GM12878 (cell line): ENCODE measurements around the gene ZKSCAN1. TPM values are rescaled to one million over a fixed set of nuclear protein-coding genes. Genes with fewer than 3 reads are reported as not detected.

Source experiments
- ATAC-seq: fragments of 200-7000 bp; cut with Tn5 transposase; 3 replicates; pipeline ENCODE4 v1.9.1; 2020; ENCODE audit warnings: mild to moderate bottlenecking, moderate library complexity
- BruUV-seq: library from RNA; stranded (reverse); fragments of 400-500 nt; replicated peaks from 2 replicates; lab custom pipeline; 2021; lab: Mats Ljungman, UMichigan
- CTCF ChIA-PET: fragments of 300-600 bp; sonication (Branson Sonifier 250); formaldehyde crosslinking; extraction: SDS; loops from one replicate; lab custom pipeline; 2021; ENCODE audit warnings: inconsistent platforms; lab: Yijun Ruan, JAX
- POLR2A ChIA-PET: fragments of 350-600 bp; formaldehyde crosslinking; extraction: SDS; loops from one replicate; lab custom pipeline; 2021; ENCODE audit warnings: inconsistent platforms; lab: Charles Lee
- RAD21 ChIA-PET: fragments of 300-600 bp; sonication (Branson Sonifier 250); formaldehyde crosslinking; loops from one replicate; lab custom pipeline; 2023; ENCODE audit warnings: antibody characterized with exemption; ENCODE audit not compliant: unreplicated experiment; lab: Charles Lee
- SMC1A ChIA-PET: fragments of 300-600 bp; sonication (Branson Sonifier 250); formaldehyde crosslinking; loops from one replicate; lab custom pipeline; 2023; ENCODE audit not compliant: unreplicated experiment, uncharacterized antibody; lab: Charles Lee
- DNase-seq: peaks from one replicate; pipeline ENCODE4 v3.0.0-alpha.2; 2011; ENCODE audit warnings: low read depth, low spot score
- FAIRE-seq: peaks from 3 replicates; lab custom pipeline; 2011; peaks lifted over from hg19 to GRCh38; lab: Jason Lieb, UNC
- H2AFZ ChIP-seq: 2 replicates; pipeline ENCODE4 v1.6.0; 2011; ENCODE audit warnings: low read depth, low read length, control low read depth; ENCODE audit not compliant: control insufficient read depth
- H3K27ac ChIP-seq: 2 replicates; pipeline ENCODE4 v1.5.1; 2011; ENCODE audit warnings: control low read depth; ENCODE audit not compliant: control insufficient read depth, insufficient read depth
- H3K27me3 ChIP-seq, 2 experiments: replicated peaks in 1 of 2; 2 replicates each; pipeline versions ENCODE4 v1.6.0 to v1.6.1; 2011; ENCODE audit warnings: low read length in 1 of 2; ENCODE audit not compliant: control insufficient read depth in 2 of 2, insufficient read depth in 2 of 2
- H3K36me3 ChIP-seq, 2 experiments: 2 replicates each; pipeline ENCODE4 v1.5.1; 2011; ENCODE audit warnings: low read length in 1 of 2; ENCODE audit not compliant: control insufficient read depth in 2 of 2, insufficient read depth in 2 of 2
- H3K4me1 ChIP-seq: 2 replicates; pipeline ENCODE4 v1.6.1; 2011; ENCODE audit warnings: mild to moderate bottlenecking, low read length, moderate library complexity, mixed read lengths; ENCODE audit not compliant: control insufficient read depth, insufficient read depth
- H3K4me2 ChIP-seq: 2 replicates; pipeline ENCODE4 v1.6.0; 2011; ENCODE audit warnings: control low read depth; ENCODE audit not compliant: control insufficient read depth, insufficient read depth
- H3K4me3 ChIP-seq: fragments of 200-600 bp; sonication (generic); 2 replicates; pipeline ENCODE4 v1.5.1; 2016
- H3K79me2 ChIP-seq: 2 replicates; pipeline ENCODE4 v1.6.0; 2011; ENCODE audit warnings: low read length; ENCODE audit not compliant: control insufficient read depth, insufficient read depth
- H3K9ac ChIP-seq: 2 replicates; pipeline ENCODE4 v1.8.0; 2011; ENCODE audit warnings: low read length, control low read depth, mixed read lengths; ENCODE audit not compliant: control insufficient read depth, insufficient read depth
- H3K9me3 ChIP-seq: replicated peaks from 3 replicates; pipeline ENCODE4 v1.5.1; 2011; ENCODE audit warnings: mild to moderate bottlenecking, low read length; ENCODE audit not compliant: control insufficient read depth, insufficient read depth
- H4K20me1 ChIP-seq: 2 replicates; pipeline ENCODE4 v1.6.0; 2011; ENCODE audit not compliant: control insufficient read depth, insufficient read depth
- CHD2 ChIP-seq: IDR thresholded peaks from 2 replicates; pipeline ENCODE4 v1.6.1; 2011; ENCODE audit warnings: low read depth, low read length, improper control_type of control experiment, borderline replicate concordance
- ESRRA ChIP-seq: IDR thresholded peaks from 2 replicates; pipeline ENCODE4 v1.6.1; 2012; ENCODE audit warnings: mild to moderate bottlenecking, low read length, improper control_type of control experiment
- FOS ChIP-seq: IDR thresholded peaks from 3 replicates; pipeline ENCODE4 v1.6.1; 2011; ENCODE audit warnings: borderline replicate concordance; ENCODE audit not compliant: insufficient read length; ENCODE audit errors: extremely low read depth
- KDM1A ChIP-seq: fragments of 200-600 bp; sonication (generic); IDR thresholded peaks from 2 replicates; pipeline ENCODE4 v1.6.1; 2016; ENCODE audit warnings: borderline replicate concordance
- NRF1 ChIP-seq: conservative IDR thresholded peaks from 2 replicates; pipeline ENCODE4 v1.6.1; 2011; ENCODE audit warnings: mild to moderate bottlenecking, low read depth, low read length, improper control_type of control experiment
- PAX5 ChIP-seq: IDR thresholded peaks from 2 replicates; pipeline ENCODE4 v1.6.1; 2011; ENCODE audit warnings: low read depth, low read length, borderline replicate concordance
- RAD51 ChIP-seq: fragments of 450-650 bp; IDR thresholded peaks from 2 replicates; pipeline ENCODE4 v1.6.1; 2016; ENCODE audit warnings: moderate library complexity, mild to moderate bottlenecking, inconsistent platforms
- SMAD5 ChIP-seq: IDR thresholded peaks from 2 replicates; pipeline ENCODE4 v1.6.1; 2016; ENCODE audit warnings: antibody characterized with exemption, low read depth
- SRF ChIP-seq, 2 experiments: IDR thresholded peaks; 2 replicates each; pipeline ENCODE4 v1.6.1; 2011; ENCODE audit warnings: low read depth in 2 of 2, low read length in 2 of 2, mild to moderate bottlenecking in 1 of 2, moderate library complexity in 1 of 2
- TAF1 ChIP-seq: IDR thresholded peaks from 2 replicates; pipeline ENCODE4 v1.6.1; 2011; ENCODE audit warnings: mild to moderate bottlenecking, low read depth, low read length, borderline replicate concordance
- WGBS: methylation state at CpG from one replicate; pipeline ENCODE4 v1.1.6; 2016; ENCODE audit warnings: low lambda C conversion rate; ENCODE audit not compliant: insufficient replicate concordance, insufficient coverage; ENCODE audit errors: missing lambda C conversion rate; 5-methylcytosine and 5-hydroxymethylcytosine counted together
- in situ Hi-C: fragments of 300-500 bp; cut with MboI; formaldehyde crosslinking; loops from 9 replicates; pipeline ENCODE4 v1.14.3; 2018; ENCODE audit warnings: mixed read lengths
- intact Hi-C: fragments of 100-400 bp; cut with micrococcal nuclease; formaldehyde crosslinking; loops from one replicate; pipeline ENCODE4 v1.14.2; 2022; ENCODE audit not compliant: unreplicated experiment
- polyA plus RNA-seq, 11 experiments: library from polyadenylated mRNA; depleted of rRNA in 4 of 11; unstranded in 6 of 11; stranded (reverse) in 5 of 11; fragments of >200 nt; fragmentation: Nextera tagmentation in 4 of 11; fragmentation: Illumina TruSeq in 1 of 11; extraction: Ambion mirVana in 4 of 11; extraction: Trizol in 1 of 11; gene quantifications; 1 replicate in 1 of 11; 2 replicates in 10 of 11; pipeline versions ENCODE4 v1.2.1 to v1.2.3, GENCODE V29; 2011 to 2016; ENCODE audit warnings: inconsistent platforms in 2 of 11, missing spikeins in 2 of 11, low read depth in 1 of 11
- total RNA-seq, 4 experiments: library from RNA; depleted of rRNA in 3 of 4; stranded (reverse); fragments of >200 nt in 3 of 4; fragmentation: Illumina TruSeq in 1 of 4; extraction: Trizol in 1 of 4; gene quantifications; 2 replicates each; pipeline versions ENCODE4 v1.2.1 to v1.2.3, GENCODE V29; 2013 to 2021
- TF ChIP-seq, protein P1 (sequence below): fragments of 150-350 bp; IDR thresholded peaks from 2 replicates; pipeline ENCODE4 v1.6.1; 2016; ENCODE audit warnings: low read depth, low read length
- TF ChIP-seq, protein P2 (sequence below): fragments of 450-650 bp; conservative IDR thresholded peaks from 2 replicates; pipeline ENCODE4 v1.6.1; 2017; ENCODE audit warnings: mild to moderate bottlenecking, moderate library complexity
- TF ChIP-seq, protein P3 (sequence below): fragments of 450-650 bp; IDR thresholded peaks from 2 replicates; pipeline ENCODE4 v1.6.1; 2018; ENCODE audit warnings: borderline replicate concordance, mild to moderate bottlenecking; ENCODE audit not compliant: partially characterized antibody

The ZKSCAN1 gene
- total and polyA plus RNA-seq, 10 of the 15 experiments (the other 5 are each of a cell fraction or from before 2014, with no cell fraction given), result 3.2 to 34.4 (median 18.1) TPM

DNA sequence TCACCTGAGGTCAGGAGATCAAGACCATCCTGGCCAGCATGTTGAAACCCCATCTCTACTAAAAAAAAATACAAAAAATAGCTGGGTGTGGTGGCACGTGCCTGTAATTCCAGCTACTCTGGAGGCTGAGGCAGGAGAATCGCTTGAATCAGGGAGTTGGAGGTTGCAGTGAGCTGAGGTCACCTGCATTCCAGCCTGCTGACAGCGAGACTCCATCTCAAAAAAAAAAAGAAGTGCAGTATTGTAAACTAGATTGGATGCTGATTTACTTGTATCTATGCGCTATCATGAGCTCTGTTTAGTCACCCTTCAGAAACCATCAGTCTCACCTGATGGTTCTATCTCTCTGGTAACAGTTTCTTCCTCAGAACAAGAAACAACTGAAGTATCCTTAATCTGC lies 48.0 kb downstream of the ZKSCAN1 start:
- Histone ChIP-seq H3K4me2 (no peak overlapping the region), H3K27ac (no peak overlapping the region), H3K9me3 (no peaks in the 10 kb centered on the region), H3K9ac (no peak overlapping the region), H3K79me2 (no peaks in the 10 kb centered on the region), H3K36me3 (peaks cover 2 to 12% of the 10 kb centered on the region in 2 experiments; a peak in 2 of 4 replicates), H4K20me1 (no peaks in the 10 kb centered on the region), H3K4me1 (no peaks in the 10 kb centered on the region), H2AFZ (no peak overlapping the region), H3K27me3 (no peaks in the 10 kb centered on the region), H3K4me3 (no peak overlapping the region)
- ChIA-PET CTCF (interaction anchor here (0.6 to 1.9 kb wide), 8 partner anchors 10 to 84 kb away, joined by 3 to 5 read pairs (median 3); no protein-coding TSS in a partner anchor), POLR2A (interaction anchor here (0.6 to 1.0 kb wide), 2 partner anchors 13 to 32 kb away, joined by 3 to 4 read pairs; no protein-coding TSS in a partner anchor), RAD21 (no interaction called here), SMC1A (interaction anchor here (1.0 kb wide), 1 partner anchor 10 kb away, joined by 3 read pairs; no protein-coding TSS in a partner anchor)
- FAIRE-seq (no peak), DNase-seq (no peak), ATAC-seq (no peak)
- no TSS peak for BruUV-seq
- intact Hi-C loops, result no loop called here
- in situ Hi-C loops, result no loop called here
- 95% methylated on average over 4 of the region's 4 CpGs for WGBS
- TF ChIP-seq TAF1 (no peak), KDM1A (no peak), FOS (no peak), RAD51 (no peak), ESRRA (no peak), CHD2 (no peak), NRF1 (no peak), SMAD5 (no peak), SRF (IDR thresholded peaks at IDR 0.05; ENCODE audit: low read depth in 2 of 2, low read length in 2 of 2) (no peak), PAX5 (no peak)
- TF ChIP-seq, protein P1, sequence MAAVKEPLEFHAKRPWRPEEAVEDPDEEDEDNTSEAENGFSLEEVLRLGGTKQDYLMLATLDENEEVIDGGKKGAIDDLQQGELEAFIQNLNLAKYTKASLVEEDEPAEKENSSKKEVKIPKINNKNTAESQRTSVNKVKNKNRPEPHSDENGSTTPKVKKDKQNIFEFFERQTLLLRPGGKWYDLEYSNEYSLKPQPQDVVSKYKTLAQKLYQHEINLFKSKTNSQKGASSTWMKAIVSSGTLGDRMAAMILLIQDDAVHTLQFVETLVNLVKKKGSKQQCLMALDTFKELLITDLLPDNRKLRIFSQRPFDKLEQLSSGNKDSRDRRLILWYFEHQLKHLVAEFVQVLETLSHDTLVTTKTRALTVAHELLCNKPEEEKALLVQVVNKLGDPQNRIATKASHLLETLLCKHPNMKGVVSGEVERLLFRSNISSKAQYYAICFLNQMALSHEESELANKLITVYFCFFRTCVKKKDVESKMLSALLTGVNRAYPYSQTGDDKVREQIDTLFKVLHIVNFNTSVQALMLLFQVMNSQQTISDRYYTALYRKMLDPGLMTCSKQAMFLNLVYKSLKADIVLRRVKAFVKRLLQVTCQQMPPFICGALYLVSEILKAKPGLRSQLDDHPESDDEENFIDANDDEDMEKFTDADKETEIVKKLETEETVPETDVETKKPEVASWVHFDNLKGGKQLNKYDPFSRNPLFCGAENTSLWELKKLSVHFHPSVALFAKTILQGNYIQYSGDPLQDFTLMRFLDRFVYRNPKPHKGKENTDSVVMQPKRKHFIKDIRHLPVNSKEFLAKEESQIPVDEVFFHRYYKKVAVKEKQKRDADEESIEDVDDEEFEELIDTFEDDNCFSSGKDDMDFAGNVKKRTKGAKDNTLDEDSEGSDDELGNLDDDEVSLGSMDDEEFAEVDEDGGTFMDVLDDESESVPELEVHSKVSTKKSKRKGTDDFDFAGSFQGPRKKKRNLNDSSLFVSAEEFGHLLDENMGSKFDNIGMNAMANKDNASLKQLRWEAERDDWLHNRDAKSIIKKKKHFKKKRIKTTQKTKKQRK, result no peak
- TF ChIP-seq, protein P2, sequence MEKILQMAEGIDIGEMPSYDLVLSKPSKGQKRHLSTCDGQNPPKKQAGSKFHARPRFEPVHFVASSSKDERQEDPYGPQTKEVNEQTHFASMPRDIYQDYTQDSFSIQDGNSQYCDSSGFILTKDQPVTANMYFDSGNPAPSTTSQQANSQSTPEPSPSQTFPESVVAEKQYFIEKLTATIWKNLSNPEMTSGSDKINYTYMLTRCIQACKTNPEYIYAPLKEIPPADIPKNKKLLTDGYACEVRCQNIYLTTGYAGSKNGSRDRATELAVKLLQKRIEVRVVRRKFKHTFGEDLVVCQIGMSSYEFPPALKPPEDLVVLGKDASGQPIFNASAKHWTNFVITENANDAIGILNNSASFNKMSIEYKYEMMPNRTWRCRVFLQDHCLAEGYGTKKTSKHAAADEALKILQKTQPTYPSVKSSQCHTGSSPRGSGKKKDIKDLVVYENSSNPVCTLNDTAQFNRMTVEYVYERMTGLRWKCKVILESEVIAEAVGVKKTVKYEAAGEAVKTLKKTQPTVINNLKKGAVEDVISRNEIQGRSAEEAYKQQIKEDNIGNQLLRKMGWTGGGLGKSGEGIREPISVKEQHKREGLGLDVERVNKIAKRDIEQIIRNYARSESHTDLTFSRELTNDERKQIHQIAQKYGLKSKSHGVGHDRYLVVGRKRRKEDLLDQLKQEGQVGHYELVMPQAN, result no peak
- TF ChIP-seq, protein P3, sequence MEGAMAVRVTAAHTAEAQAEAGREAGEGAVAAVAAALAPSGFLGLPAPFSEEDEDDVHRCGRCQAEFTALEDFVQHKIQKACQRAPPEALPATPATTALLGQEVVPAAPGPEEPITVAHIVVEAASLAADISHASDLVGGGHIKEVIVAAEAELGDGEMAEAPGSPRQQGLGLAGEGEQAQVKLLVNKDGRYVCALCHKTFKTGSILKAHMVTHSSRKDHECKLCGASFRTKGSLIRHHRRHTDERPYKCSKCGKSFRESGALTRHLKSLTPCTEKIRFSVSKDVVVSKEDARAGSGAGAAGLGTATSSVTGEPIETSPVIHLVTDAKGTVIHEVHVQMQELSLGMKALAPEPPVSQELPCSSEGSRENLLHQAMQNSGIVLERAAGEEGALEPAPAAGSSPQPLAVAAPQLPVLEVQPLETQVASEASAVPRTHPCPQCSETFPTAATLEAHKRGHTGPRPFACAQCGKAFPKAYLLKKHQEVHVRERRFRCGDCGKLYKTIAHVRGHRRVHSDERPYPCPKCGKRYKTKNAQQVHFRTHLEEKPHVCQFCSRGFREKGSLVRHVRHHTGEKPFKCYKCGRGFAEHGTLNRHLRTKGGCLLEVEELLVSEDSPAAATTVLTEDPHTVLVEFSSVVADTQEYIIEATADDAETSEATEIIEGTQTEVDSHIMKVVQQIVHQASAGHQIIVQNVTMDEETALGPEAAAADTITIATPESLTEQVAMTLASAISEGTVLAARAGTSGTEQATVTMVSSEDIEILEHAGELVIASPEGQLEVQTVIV, result no peak
